ENCODE results near the gene FHIT.

GRCh38 chr3:60386306-60386705 is 864.9 kb downstream of the FHIT start:
- TF ChIP-seq CTCF (IDR thresholded peaks at IDR 0.05): no peak
- no peak for TF ChIP-seq POLR2A (IDR thresholded peaks at IDR 0.05)
